ENCODE data around the gene SYS1.

DNA sequence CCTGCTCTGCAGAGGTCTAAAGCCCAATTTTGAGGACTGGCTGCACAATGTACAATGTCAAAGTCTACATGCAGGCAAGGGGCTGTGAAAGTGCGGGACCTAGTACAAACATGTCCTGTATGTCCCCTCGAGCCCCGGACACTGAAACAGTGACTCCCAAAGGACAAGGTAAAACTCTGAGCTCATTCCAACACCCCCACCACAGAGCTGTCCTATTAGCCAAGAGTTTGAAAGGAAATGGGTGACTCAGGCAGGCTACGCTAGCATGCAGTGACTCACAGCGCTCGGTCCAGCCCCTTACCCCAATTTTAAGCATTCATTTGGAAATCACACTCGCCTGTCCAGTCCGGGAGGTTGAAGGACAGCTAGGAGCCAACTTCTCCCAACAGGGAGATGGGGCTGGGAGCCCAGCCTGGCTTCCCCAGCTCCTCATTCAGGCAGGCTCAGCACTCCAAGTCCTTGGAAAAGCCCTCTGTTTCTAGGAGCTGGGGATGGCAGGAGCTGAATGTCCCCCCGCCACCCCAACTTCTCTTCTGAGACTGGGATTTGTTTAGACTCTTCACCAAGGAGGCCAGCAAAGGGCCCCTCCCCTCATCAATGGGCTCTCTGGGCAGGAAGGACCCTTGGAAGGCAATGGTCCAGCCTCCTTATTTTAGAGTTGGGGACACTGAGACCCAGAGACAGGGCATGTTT is 18.6 kb upstream of the SYS1 start:
- no peak for TF ChIP-seq CTCF (IDR thresholded peaks at IDR 0.05)
- peak; percentile 64 for TF ChIP-seq POLR2AphosphoS5 (IDR thresholded peaks at IDR 0.05)

Measured in prostate gland (tissue), 2 donors.